Fibroblast of pulmonary artery (primary cell): Measurements from ENCODE around the gene CGNL1.
A peak's percentile ranks its signal among the peaks of the same experiment; 100 is the strongest.

Experiments used
- DNase-seq: peaks from one replicate; pipeline ENCODE4 v3.0.0-alpha.2; 2010; ENCODE audit warnings: low read depth
- H3K4me3 ChIP-seq: replicated peaks from 2 replicates; pipeline ENCODE4 v1.5.1; 2011; ENCODE audit warnings: low read depth, mild to moderate bottlenecking, control low read depth, low read length, moderate library complexity
- TF ChIP-seq, protein P1 (sequence below): IDR thresholded peaks from 2 replicates; pipeline ENCODE4 v1.5.1; 2011; ENCODE audit warnings: mild to moderate bottlenecking, control low read depth, low read length, inconsistent platforms; ENCODE audit errors: missing control alignments

CGNL1 gene

DNA sequence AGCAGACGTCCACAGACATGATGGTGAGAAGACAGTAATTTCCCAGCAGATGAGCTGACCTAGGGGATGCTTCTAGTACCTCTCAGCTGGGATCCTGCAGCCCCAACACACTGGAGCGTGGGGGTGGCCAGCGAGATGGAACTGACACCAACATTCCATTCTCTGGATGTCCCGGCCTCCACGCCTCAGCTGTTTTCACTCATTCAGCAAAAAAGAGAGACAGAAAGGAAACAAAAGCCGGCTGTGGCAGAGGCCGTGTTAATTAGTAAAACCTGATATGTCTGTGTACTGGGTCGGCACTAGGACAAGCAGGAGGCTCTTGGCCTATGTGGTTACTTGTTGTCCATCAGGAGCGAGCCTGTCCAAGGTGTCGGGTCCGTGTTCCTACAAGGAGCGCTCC, 132.8 kb downstream of the CGNL1 start:
- H3K4me3 ChIP-seq: no peak overlapping the region
- TF ChIP-seq, protein P1, sequence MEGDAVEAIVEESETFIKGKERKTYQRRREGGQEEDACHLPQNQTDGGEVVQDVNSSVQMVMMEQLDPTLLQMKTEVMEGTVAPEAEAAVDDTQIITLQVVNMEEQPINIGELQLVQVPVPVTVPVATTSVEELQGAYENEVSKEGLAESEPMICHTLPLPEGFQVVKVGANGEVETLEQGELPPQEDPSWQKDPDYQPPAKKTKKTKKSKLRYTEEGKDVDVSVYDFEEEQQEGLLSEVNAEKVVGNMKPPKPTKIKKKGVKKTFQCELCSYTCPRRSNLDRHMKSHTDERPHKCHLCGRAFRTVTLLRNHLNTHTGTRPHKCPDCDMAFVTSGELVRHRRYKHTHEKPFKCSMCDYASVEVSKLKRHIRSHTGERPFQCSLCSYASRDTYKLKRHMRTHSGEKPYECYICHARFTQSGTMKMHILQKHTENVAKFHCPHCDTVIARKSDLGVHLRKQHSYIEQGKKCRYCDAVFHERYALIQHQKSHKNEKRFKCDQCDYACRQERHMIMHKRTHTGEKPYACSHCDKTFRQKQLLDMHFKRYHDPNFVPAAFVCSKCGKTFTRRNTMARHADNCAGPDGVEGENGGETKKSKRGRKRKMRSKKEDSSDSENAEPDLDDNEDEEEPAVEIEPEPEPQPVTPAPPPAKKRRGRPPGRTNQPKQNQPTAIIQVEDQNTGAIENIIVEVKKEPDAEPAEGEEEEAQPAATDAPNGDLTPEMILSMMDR: no peak
- DNase-seq: no peak

DNA sequence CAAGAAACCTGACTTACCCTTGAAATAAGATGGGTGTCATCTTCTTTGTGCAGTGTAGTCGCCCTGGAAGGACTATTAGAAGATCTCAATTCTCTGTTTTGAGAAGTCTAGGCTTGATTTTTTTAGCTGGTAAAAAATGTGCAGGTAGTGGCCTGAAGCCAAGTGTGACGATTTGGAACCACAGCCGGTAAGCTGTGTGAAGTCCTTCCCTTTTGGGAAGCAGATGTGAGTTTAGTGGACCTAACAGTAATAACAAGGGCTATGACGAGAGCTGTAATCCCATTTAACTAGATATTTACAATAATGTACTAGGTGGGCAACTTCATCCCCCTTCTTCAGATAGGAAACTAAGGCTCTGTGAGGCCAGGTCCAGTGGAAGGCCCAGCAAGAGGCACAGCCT, 133.7 kb downstream of the CGNL1 start:
- H3K4me3 ChIP-seq: no peak overlapping the region
- DNase-seq: peak; percentile 15
- TF ChIP-seq, protein P1: no peak

DNA sequence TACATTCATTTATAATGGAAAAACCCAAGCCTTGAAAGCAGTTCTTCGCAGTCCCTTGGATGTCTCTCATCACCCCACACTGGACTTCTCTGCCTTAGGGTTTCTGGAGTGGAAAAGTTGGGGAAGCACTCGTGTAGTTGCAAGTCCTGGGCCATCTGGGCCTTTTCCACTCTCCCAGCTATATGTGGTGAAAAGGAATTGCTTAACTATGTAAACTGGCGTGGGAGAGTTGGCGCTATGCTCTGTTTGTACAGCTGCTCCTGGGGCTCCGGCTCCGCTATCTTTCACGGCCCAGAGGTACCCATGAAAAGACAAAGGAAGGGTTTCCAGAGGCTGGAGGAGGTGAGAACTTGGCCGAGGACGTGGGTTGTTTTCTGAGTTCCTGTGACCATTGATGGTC, 134.3 kb downstream of the CGNL1 start:
- DNase-seq: peak; percentile 96
- TF ChIP-seq, protein P1: no peak
- no peak overlapping the region for H3K4me3 ChIP-seq

DNA sequence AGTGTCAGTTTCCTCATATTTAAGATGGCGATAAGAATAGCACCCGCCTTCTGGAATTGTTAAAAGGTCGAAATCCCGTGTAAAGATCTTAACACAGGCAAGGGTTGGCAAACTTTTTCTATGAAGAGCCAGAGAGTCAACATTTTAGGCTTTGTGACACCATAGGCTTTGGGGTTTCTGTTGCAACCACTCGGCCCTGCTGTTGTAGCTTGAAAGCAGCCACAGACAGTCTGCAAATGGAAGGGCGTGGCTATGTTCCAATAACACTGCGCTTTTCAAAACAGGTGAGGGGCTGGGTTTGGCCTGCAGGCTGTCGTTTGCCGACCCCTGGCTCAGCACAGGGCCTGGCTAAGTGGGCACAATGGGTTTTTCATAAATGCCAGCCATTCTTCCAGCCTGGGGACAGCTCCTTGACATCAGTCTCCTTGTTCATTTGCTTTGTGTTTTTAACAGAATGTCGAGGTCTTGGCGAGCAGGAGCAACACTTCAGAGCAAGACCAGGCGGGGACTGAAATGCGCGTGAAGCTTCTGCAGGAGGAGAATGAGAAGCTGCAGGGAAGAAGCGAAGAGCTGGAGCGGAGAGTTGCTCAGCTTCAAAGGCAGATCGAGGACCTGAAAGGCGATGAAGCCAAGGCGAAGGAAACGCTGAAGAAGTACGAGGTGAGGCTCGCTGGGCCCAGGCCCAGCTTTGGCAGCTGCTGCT, 140.2 kb downstream of the CGNL1 start:
- TF ChIP-seq, protein P1: no peak
- no peak for DNase-seq

DNA sequence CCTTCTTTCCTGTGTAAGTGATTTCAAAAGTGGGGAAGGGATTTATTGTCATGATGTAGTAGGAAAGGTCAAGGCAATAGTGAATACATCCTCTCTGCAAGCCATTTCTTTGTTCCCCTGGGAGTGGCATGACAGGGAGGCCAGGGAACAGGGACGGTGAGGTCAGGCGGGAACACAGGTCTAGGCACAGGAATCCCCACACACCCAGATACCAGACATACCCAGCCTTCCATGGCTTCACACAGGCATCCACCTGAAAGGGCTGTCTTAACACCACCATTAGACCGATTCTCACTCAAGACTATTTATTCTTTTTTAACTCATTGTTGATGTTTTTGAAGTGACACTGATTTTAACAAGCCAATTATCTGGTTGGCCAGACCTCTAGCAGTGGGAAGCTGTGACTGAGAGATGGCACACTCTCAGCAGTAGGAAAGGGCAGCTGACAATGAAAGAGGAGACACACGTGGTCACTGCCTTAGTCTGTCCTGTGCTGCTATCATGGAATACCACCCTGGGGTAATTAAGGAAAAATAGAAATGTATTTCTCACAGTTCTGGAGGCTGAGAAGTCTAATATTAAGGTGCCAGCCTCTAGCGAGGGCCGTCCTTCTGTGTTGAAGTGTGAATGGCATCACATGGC, 140.8 kb downstream of the CGNL1 start:
- DNase-seq: no peak
- H3K4me3 ChIP-seq: no peak overlapping the region
- TF ChIP-seq, protein P1: no peak

More for the DNA sequence above, 140.2 kb downstream of the CGNL1 start:
- no peak overlapping the region for H3K4me3 ChIP-seq

DNA sequence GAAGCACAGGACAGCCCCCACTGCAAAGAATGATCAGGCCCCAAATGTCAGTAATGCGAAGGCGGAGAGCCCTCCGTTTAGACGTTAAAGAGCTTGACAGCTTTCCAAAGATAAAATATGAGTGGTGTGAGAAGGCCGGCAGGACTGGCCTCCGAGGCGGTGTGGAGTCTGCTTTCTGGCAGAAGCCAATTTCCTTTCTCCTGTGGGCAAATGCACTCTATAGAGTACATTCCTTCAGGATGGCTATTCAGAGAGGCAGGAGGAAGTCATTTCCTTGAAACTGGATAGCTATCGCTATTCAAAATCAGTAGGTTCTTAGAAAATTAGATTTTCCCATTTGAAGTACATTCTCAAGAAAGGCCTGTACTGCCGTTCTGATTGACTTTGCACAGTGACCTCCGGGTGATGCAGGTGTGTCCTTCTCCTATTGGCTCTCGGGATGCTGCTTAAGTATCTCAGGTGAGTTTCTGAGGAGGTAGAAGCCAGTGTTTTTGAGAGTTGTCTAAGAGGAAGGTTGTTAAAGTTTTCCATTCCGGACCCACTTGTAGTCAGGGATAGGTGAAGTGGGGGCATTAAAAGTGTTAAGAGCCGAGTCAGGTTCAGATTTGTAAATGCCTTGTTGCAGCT, 142.6 kb downstream of the CGNL1 start:
- TF ChIP-seq, protein P1: no peak
- no peak overlapping the region for H3K4me3 ChIP-seq
- DNase-seq: no peak
